ENCODE data around the gene MALT1. TPM values are rescaled to one million over a fixed set of nuclear protein-coding genes. Genes with fewer than 3 reads are reported as not detected.

Gene MALT1
- total and polyA plus RNA-seq, 9 of the 15 experiments (the other 6 are each of a cell fraction or from before 2014, with no cell fraction given): 0.14 to 1.6 (median 0.32) TPM

DNA sequence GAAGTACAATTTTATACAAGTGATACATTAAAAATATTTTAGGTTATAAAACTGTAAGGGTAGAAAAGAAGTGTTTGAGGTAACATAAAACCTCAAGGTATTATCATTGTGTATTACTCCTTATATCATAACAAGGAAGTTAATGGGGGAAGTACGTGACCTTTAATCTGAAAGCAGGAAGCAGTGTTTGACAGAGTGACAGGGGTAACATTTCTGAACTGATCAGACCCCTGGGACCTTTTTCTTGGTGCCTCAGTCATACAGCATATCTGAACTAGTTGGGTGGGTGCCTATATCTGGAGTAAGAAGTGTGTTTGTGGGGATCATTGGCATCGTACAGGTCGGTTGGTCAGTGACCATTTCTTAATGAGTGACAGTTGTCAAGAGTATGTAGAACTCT is 43.0 kb downstream of the MALT1 start (continued):
- TF ChIP-seq, protein P1, sequence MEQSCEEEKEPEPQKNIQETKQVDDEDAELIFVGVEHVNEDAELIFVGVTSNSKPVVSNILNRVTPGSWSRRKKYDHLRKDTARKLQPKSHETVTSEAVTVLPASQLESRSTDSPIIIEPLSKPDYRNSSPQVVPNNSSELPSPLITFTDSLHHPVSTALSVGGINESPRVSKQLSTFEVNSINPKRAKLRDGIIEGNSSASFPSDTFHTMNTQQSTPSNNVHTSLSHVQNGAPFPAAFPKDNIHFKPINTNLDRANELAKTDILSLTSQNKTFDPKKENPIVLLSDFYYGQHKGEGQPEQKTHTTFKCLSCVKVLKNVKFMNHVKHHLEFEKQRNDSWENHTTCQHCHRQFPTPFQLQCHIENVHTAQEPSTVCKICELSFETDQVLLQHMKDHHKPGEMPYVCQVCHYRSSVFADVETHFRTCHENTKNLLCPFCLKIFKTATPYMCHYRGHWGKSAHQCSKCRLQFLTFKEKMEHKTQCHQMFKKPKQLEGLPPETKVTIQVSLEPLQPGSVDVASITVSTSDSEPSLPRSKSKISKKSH (CRISPR knock-in tag; IDR thresholded peaks at IDR 0.05): no peak
- no peak for TF ChIP-seq ILK (tag; IDR thresholded peaks at IDR 0.05; ENCODE audit: borderline replicate concordance, low read depth)
- TF ChIP-seq, protein P2, sequence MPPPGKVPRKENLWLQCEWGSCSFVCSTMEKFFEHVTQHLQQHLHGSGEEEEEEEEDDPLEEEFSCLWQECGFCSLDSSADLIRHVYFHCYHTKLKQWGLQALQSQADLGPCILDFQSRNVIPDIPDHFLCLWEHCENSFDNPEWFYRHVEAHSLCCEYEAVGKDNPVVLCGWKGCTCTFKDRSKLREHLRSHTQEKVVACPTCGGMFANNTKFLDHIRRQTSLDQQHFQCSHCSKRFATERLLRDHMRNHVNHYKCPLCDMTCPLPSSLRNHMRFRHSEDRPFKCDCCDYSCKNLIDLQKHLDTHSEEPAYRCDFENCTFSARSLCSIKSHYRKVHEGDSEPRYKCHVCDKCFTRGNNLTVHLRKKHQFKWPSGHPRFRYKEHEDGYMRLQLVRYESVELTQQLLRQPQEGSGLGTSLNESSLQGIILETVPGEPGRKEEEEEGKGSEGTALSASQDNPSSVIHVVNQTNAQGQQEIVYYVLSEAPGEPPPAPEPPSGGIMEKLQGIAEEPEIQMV (tag; conservative IDR thresholded peaks at IDR 0.05; ENCODE audit: low read depth): no peak
- no peak for TF ChIP-seq CSDE1 (IDR thresholded peaks at IDR 0.05)
- no peak for TF ChIP-seq ZNF780A (CRISPR knock-in tag; IDR thresholded peaks at IDR 0.05)

DNA sequence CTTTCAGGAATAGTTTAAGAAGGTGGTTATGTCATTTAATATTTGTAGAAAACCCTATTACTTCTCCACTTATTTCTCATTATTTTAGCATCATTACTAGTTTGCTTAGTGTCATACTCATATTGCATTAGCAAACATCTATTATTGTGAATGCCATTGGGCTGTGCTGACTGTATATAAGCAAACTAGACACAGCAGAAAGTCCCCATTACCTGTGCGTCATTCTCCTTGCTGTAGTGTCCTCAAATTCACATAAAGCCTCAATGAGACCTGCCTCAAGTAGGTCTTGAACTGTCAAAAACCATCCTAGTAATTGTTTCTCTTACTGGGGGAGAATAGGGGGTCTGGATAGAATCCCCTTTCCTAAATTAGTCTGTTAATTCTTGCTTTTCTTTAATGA is 43.6 kb downstream of the MALT1 start:
- POLR2A ChIA-PET: no interaction called here
- Histone ChIP-seq H3K9ac (ENCODE audit: insufficient read depth in 1 of 2, low read depth in 2 of 2, low read length in 2 of 2) (no peak overlapping the region), H3K4me2 (ENCODE audit: insufficient read depth, low read length) (no peak overlapping the region), H3K9me1 (ENCODE audit: control insufficient read depth, insufficient read depth, low read length) (no peaks in the 10 kb centered on the region), H4K20me1 (replicated peaks; ENCODE audit: control insufficient read depth, insufficient read depth, low read length) (no peaks in the 10 kb centered on the region), H3K9me3 (replicated peaks; ENCODE audit: control insufficient read depth, insufficient read depth, low read depth, low read length) (no peaks in the 10 kb centered on the region), H3K4me3 (no peak overlapping the region), H3K36me3 (ENCODE audit: control insufficient read depth, insufficient read depth, low read length) (no peaks in the 10 kb centered on the region), H3K27me3 (ENCODE audit: control insufficient read depth in 2 of 2, insufficient read depth in 2 of 2, low read length in 2 of 2) (no peaks in the 10 kb centered on the region; a peak in 1 of 5 replicates), H3K79me2 (ENCODE audit: control insufficient read depth, insufficient read depth, low read length) (no peaks in the 10 kb centered on the region), H3K4me1 (replicated peaks in 1 of 2; ENCODE audit: control insufficient read depth in 2 of 2, insufficient read depth in 2 of 2, low read length in 2 of 2) (no peaks in the 10 kb centered on the region), H3K27ac (ENCODE audit: extremely low read depth, low read depth, low read length) (no peak overlapping the region), H2AFZ (ENCODE audit: low read depth, low read length) (no peak overlapping the region)
- in situ Hi-C loops (cut with MboI) (no loop called here), intact Hi-C loops (cut with micrococcal nuclease) (no loop called here)
- 0% methylated on average over 1 of the region's 1 CpG for WGBS (ENCODE audit: insufficient coverage, low coverage, missing lambda C conversion rate)
- no TSS peak for BruUV-seq (replicated peaks)
- DNase-seq (ENCODE audit: extremely low read depth in 1 of 4, low spot score in 3 of 4) (no peak), ATAC-seq (no peak), FAIRE-seq (no peak)
- CTCF ChIA-PET (ENCODE audit: low intra/inter-chr PET ratio): no interaction called here
- TF ChIP-seq PML (IDR thresholded peaks at IDR 0.05; ENCODE audit: low read length) (no peak), STAT5B (CRISPR knock-in tag; IDR thresholded peaks at IDR 0.05) (no peak), ZNF41 (CRISPR knock-in tag; conservative IDR thresholded peaks at IDR 0.05) (no peak), ZNF695 (CRISPR knock-in tag; IDR thresholded peaks at IDR 0.05) (no peak), CAMTA2 (CRISPR knock-in tag; conservative IDR thresholded peaks at IDR 0.05) (no peak), NKRF (IDR thresholded peaks at IDR 0.05; ENCODE audit: borderline replicate concordance) (no peak), ZNF77 (CRISPR knock-in tag; IDR thresholded peaks at IDR 0.05) (no peak), HMGN3 (IDR thresholded peaks at IDR 0.05; ENCODE audit: borderline replicate concordance, extremely low read depth, insufficient read length, low read depth, low read length) (no peak), SAFB (IDR thresholded peaks at IDR 0.05; ENCODE audit: borderline replicate concordance, low read depth, low read length) (no peak), SMARCE1 (IDR thresholded peaks at IDR 0.05) (no peak), BDP1 (IDR thresholded peaks at IDR 0.05; ENCODE audit: insufficient read depth, insufficient read length) (no peak)
- TF ChIP-seq, protein P2 (tag; conservative IDR thresholded peaks at IDR 0.05; ENCODE audit: low read depth): no peak

Data from K562 (cell line).